Smooth muscle cell (in vitro differentiated cells): ENCODE measurements around the gene C1orf167. TPM values are rescaled to one million over a fixed set of nuclear protein-coding genes. Genes with fewer than 3 reads are reported as not detected.

ENCODE experiments used
- DNase-seq: peaks from one replicate; lab custom pipeline; 2025; ENCODE audit not compliant: unreplicated experiment; lab: John Stamatoyannopoulos, UW
- H2AFZ ChIP-seq: fragments of 200-600 bp; sonication (generic); 2 replicates; pipeline ENCODE4 v1.6.0; 2016; ENCODE audit warnings: antibody characterized with exemption, low read depth, mild to moderate bottlenecking
- H3F3A ChIP-seq: fragments of 200-600 bp; sonication (generic); 2 replicates; pipeline ENCODE4 v1.6.0; 2017; ENCODE audit warnings: antibody characterized with exemption, low read depth
- H3K27ac ChIP-seq: fragments of 200-600 bp; sonication (generic); 2 replicates; pipeline ENCODE4 v1.5.1; 2016; ENCODE audit warnings: low read depth, mild to moderate bottlenecking
- H3K27me3 ChIP-seq: fragments of 200-600 bp; sonication (generic); 2 replicates; pipeline ENCODE4 v1.6.1; 2016; ENCODE audit warnings: low read depth, mild to moderate bottlenecking
- H3K36me3 ChIP-seq: fragments of 200-600 bp; sonication (generic); 2 replicates; pipeline ENCODE4 v1.5.1; 2016; ENCODE audit warnings: low read depth
- H3K4me1 ChIP-seq: fragments of 200-600 bp; sonication (generic); 2 replicates; pipeline ENCODE4 v1.5.1; 2016; ENCODE audit warnings: low read depth
- H3K4me2 ChIP-seq: fragments of 200-600 bp; sonication (generic); 2 replicates; pipeline ENCODE4 v1.6.0; 2016; ENCODE audit warnings: mild to moderate bottlenecking
- H3K4me3 ChIP-seq: fragments of 200-600 bp; sonication (generic); 2 replicates; pipeline ENCODE4 v1.5.1; 2016; ENCODE audit warnings: mild to moderate bottlenecking
- H3K79me2 ChIP-seq: fragments of 200-600 bp; sonication (generic); 2 replicates; pipeline ENCODE4 v1.6.0; 2016; ENCODE audit warnings: low read depth, mild to moderate bottlenecking
- H3K9ac ChIP-seq: fragments of 200-600 bp; sonication (generic); 2 replicates; pipeline ENCODE4 v1.6.0; 2016; ENCODE audit warnings: low read depth
- H3K9me3 ChIP-seq: fragments of 200-600 bp; sonication (generic); replicated peaks from 2 replicates; pipeline ENCODE4 v1.5.1; 2016; ENCODE audit warnings: low read depth
- H4K20me1 ChIP-seq: fragments of 200-600 bp; sonication (generic); 2 replicates; pipeline ENCODE4 v1.6.0; 2016; ENCODE audit warnings: low read depth
- WGBS: methylation state at CpG from one replicate; pipeline ENCODE4 v1.1.7; 2016; ENCODE audit warnings: low lambda C conversion rate; 5-methylcytosine and 5-hydroxymethylcytosine counted together
- polyA plus RNA-seq: library from polyadenylated mRNA; unstranded; fragments of >200 nt; fragmentation: Nextera tagmentation; extraction: Ambion mirVana; gene quantifications from 2 replicates; pipeline ENCODE4 v1.2.1, GENCODE V29; 2016
- total RNA-seq: library from RNA; depleted of rRNA; stranded (reverse); fragments of >200 nt; gene quantifications from 2 replicates; pipeline ENCODE4 v1.2.3, GENCODE V29; 2014
- TF ChIP-seq, protein P1 (sequence below): fragments of 200-600 bp; sonication (generic); IDR thresholded peaks from 2 replicates; pipeline ENCODE4 v1.5.1; 2017; ENCODE audit warnings: borderline replicate concordance, mild to moderate bottlenecking, antibody characterized with exemption; ENCODE audit not compliant: insufficient read depth, poor library complexity, severe bottlenecking

The C1orf167 gene
- total and polyA plus RNA-seq, 2 experiments from 2014 or later: 0.70 TPM; not detected in 1

DNA sequence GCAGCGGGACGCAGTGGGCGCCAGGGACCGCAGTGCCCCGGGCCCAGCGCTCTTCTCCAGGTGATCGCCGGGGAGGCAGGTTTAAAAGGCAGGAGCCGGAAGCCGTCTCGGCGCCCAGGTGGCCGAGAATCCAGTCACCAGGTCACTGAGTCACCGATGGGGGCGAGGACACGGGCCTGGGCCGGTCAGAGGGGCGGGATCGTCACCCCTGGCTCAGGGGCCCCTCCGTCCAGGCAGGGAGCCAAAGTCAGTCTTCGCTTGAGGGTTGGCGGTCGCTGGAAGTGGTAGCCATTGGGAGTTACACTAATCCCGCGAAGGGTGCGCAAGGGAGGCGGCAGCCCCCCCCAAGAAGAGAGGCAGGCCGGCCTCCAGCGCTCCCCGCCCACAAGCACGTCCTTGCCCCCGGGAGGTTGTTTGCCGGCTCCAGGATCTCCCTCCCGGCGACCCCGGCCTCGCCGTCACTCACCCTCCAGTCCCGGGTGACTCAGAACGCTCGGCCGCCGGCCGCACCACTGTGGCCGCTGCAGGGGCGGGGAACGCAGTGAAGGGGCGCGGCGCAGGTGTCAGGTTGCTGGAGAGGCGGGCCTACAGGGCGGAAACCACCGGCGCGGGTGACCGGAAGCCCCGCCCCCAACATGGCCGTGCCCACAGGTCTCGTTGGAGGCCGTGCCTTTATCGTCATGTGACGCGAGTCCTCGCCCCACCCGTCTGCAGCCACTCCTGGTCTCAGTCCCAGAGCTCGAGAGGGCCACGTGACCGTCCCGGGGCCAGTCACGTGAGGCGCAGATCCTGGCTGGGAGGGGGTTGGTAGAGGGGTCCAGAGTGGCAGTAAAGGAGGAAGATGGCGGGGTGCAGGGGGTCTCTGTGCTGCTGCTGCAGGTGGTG, 43.7 kb downstream of the C1orf167 start, which contains the start of the genes CLCN6 and MTHFR:
TSS of gene CLCN6 (plus strand) at position 770 of the 885 bp plus-strand sequence. CDS start at position 842, 72 bp downstream.
TSS of gene MTHFR (minus strand) at position 543 of the 885 bp plus-strand sequence. CDS start 2,848 bp downstream, outside the sequence.
- peak within 1 kb of the TSS; percentile 92 for H3K9ac ChIP-seq
- H3K27ac ChIP-seq: peak within 1 kb of the TSS; percentile 95
- H3F3A ChIP-seq: peaks cover 15% of the 10 kb centered on the region
- peaks cover 25% of the 10 kb centered on the region for H4K20me1 ChIP-seq
- no peaks in the 10 kb centered on the region for H3K36me3 ChIP-seq
- peak within 1 kb of the TSS; percentile 95 for H3K4me2 ChIP-seq
- peak within 1 kb of the TSS; percentile 70 for H3K4me3 ChIP-seq
- H3K4me1 ChIP-seq: peaks cover 45% of the 10 kb centered on the region
- H3K9me3 ChIP-seq: no peaks in the 10 kb centered on the region
- H3K27me3 ChIP-seq: no peaks in the 10 kb centered on the region
- 2% methylated on average over 66 of the region's 72 CpGs for WGBS
- peak within 1 kb of the TSS; percentile 39 for H2AFZ ChIP-seq
- peak; percentile 98 for DNase-seq
- H3K79me2 ChIP-seq: peaks cover 45% of the 10 kb centered on the region
- TF ChIP-seq, protein P1, sequence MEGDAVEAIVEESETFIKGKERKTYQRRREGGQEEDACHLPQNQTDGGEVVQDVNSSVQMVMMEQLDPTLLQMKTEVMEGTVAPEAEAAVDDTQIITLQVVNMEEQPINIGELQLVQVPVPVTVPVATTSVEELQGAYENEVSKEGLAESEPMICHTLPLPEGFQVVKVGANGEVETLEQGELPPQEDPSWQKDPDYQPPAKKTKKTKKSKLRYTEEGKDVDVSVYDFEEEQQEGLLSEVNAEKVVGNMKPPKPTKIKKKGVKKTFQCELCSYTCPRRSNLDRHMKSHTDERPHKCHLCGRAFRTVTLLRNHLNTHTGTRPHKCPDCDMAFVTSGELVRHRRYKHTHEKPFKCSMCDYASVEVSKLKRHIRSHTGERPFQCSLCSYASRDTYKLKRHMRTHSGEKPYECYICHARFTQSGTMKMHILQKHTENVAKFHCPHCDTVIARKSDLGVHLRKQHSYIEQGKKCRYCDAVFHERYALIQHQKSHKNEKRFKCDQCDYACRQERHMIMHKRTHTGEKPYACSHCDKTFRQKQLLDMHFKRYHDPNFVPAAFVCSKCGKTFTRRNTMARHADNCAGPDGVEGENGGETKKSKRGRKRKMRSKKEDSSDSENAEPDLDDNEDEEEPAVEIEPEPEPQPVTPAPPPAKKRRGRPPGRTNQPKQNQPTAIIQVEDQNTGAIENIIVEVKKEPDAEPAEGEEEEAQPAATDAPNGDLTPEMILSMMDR: no peak

DNA sequence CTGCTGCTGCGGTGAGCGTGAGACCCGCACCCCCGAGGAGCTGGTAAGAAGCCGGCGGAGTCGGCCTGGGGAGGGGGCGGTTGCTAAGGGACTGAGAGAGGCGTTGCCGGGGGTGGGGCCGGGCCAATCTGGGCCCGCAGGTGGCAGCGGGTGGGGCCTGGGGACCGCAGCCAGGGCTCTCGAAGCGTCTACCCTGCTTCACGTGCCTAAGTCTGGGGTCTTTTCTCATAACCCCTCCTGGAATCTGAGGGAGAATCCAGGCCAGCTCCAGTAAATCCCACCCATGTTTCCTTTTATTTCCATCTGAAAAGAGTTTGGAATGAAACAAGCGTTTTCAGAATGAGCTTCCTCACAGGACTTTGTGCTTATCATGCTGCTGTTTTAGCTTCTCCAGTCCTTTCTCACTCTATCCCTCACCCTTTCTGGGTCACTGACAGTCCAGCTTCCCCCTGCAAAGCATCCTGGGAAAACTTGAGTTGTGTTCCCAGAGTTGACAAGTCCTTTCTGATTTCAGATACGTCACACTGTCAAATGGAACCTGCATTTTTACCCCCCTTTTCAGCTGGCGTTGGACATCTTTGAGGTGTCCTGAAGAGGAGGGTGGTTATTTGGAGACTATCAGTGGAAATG, 44.4 kb downstream of the C1orf167 start:
- H3K79me2 ChIP-seq: peaks cover 51% of the 10 kb centered on the region
- WGBS: 1% methylated on average over 16 of the region's 20 CpGs
- no peak for DNase-seq

DNA sequence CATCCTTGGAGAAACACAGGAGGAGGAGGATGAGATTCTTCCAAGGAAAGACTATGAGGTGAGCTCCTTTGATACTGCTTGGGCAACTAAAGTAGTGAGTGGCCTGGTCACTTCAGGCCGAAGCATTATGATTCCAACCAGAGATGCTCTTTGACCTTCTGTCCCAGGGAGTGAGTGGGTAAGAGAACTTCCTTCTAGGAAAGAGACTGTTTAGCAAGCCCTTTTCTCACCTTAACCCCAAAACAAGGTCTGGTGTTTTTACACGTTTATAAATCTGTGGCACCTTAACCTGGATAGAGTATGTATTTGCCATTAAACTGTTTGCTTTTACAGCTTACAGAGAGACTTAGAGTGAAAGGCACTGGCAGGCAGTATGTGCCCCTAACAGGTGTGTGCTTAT, 45.1 kb downstream of the C1orf167 start:
- Histone ChIP-seq H3F3A (peaks cover 15% of the 10 kb centered on the region), H2AFZ (no peak overlapping the region), H3K4me1 (peaks cover 42% of the 10 kb centered on the region), H3K27me3 (no peaks in the 10 kb centered on the region), H3K9ac (peak overlapping the region; percentile 90), H4K20me1 (peaks cover 38% of the 10 kb centered on the region), H3K4me2 (peak overlapping the region; percentile 95), H3K4me3 (peak overlapping the region; percentile 70), H3K9me3 (no peaks in the 10 kb centered on the region), H3K79me2 (peaks cover 51% of the 10 kb centered on the region), H3K27ac (peak overlapping the region; percentile 89), H3K36me3 (no peaks in the 10 kb centered on the region)
- no peak for DNase-seq
- WGBS: 72% methylated on average over 2 of the region's 2 CpGs
- TF ChIP-seq, protein P1: no peak

More for the DNA sequence above, 44.4 kb downstream of the C1orf167 start:
- H3K4me3 ChIP-seq: peak overlapping the region; percentile 70
- H3F3A ChIP-seq: peaks cover 15% of the 10 kb centered on the region
- H3K4me1 ChIP-seq: peaks cover 45% of the 10 kb centered on the region
- peak overlapping the region; percentile 90 for H3K9ac ChIP-seq
- H3K27ac ChIP-seq: peak overlapping the region; percentile 89
- peak overlapping the region; percentile 25 for H2AFZ ChIP-seq
- H3K9me3 ChIP-seq: no peaks in the 10 kb centered on the region
- peak overlapping the region; percentile 95 for H3K4me2 ChIP-seq
- TF ChIP-seq, protein P1: no peak
- H3K36me3 ChIP-seq: no peaks in the 10 kb centered on the region
- no peaks in the 10 kb centered on the region for H3K27me3 ChIP-seq
- peaks cover 31% of the 10 kb centered on the region for H4K20me1 ChIP-seq
